ENCODE measurements around the gene AIRE.

DNA sequence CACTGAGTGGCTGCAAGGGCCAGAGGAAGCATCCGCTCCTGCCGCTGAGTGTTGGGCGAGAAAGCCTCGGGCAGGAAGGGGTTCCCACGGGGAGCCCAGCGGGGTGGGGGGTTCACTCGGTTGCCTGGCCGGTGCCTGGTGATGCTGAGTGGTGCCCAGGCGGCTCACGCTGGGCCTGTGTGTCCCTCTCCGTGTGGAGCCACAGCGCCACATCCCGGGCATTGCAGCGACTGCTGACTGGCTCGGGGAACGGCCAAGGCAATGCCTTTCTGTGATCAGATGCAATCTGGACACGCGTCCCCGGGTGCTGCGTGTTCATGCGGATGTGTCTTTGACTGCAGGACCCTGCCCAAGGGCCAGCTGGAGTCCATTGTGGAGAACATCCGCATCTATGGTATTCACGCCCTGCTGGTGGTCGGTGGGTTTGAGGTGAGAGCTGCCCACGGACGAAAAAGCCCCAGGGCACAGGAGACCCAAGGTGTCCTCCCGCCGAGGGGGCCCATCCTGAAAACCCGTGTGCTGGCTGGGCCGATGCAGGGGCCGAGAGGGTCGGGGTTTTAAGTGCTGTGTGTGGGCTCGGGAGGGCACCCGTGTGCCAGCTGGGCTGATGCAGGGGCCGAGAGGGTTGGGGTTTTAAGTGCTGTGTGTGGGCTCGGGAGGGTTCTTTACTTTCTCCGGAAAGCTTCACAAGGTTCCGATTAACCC, 37.1 kb downstream of the AIRE start:
- TF ChIP-seq, protein P1, sequence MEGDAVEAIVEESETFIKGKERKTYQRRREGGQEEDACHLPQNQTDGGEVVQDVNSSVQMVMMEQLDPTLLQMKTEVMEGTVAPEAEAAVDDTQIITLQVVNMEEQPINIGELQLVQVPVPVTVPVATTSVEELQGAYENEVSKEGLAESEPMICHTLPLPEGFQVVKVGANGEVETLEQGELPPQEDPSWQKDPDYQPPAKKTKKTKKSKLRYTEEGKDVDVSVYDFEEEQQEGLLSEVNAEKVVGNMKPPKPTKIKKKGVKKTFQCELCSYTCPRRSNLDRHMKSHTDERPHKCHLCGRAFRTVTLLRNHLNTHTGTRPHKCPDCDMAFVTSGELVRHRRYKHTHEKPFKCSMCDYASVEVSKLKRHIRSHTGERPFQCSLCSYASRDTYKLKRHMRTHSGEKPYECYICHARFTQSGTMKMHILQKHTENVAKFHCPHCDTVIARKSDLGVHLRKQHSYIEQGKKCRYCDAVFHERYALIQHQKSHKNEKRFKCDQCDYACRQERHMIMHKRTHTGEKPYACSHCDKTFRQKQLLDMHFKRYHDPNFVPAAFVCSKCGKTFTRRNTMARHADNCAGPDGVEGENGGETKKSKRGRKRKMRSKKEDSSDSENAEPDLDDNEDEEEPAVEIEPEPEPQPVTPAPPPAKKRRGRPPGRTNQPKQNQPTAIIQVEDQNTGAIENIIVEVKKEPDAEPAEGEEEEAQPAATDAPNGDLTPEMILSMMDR (IDR thresholded peaks at IDR 0.05) = no peak
- TF ChIP-seq POLR2A (IDR thresholded peaks at IDR 0.05) = no peak
- no peak for TF ChIP-seq POLR2AphosphoS5 (IDR thresholded peaks at IDR 0.05)
